ENCODE measurements around the gene NANS.
"Not testable (repeated sequence)": the region's sequence is repeated elsewhere in the genome, so short reads cannot be mapped to it uniquely, and the experiment has no call there.

Gene NANS

DNA sequence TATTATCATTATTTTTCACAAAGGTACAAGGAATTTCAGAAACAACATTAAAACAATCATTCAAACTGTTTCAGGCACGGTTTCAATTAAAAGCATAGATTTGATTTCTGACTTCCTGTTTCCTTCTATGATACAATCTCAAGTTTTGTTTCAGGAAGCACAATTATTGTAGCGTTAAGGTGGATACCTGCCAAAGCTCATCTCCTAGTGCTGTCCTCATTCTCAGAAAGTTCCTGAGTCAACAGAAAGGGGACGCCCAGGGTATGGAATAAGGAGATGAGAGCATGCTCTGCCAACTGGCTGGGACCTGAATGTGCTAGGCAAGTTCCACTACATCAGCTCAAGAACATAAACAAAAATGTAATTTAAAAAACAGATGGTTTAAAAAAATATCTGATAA lies 64.5 kb downstream of the NANS start:
- in situ Hi-C loops (cut with HindIII; ENCODE audit: low sequenced_read_pairs), result loop anchor here (10.0 kb wide), 1 partner anchor 164 kb away; no protein-coding TSS in a partner anchor
- TF ChIP-seq, protein P1, sequence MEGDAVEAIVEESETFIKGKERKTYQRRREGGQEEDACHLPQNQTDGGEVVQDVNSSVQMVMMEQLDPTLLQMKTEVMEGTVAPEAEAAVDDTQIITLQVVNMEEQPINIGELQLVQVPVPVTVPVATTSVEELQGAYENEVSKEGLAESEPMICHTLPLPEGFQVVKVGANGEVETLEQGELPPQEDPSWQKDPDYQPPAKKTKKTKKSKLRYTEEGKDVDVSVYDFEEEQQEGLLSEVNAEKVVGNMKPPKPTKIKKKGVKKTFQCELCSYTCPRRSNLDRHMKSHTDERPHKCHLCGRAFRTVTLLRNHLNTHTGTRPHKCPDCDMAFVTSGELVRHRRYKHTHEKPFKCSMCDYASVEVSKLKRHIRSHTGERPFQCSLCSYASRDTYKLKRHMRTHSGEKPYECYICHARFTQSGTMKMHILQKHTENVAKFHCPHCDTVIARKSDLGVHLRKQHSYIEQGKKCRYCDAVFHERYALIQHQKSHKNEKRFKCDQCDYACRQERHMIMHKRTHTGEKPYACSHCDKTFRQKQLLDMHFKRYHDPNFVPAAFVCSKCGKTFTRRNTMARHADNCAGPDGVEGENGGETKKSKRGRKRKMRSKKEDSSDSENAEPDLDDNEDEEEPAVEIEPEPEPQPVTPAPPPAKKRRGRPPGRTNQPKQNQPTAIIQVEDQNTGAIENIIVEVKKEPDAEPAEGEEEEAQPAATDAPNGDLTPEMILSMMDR (IDR thresholded peaks at IDR 0.05; ENCODE audit: low read depth, low read length, missing control alignments), result no peak
- DNase-seq (ENCODE audit: low read depth), result no peak
- H3K4me3 ChIP-seq (ENCODE audit: low read depth, low read length), result no peak overlapping the region

DNA sequence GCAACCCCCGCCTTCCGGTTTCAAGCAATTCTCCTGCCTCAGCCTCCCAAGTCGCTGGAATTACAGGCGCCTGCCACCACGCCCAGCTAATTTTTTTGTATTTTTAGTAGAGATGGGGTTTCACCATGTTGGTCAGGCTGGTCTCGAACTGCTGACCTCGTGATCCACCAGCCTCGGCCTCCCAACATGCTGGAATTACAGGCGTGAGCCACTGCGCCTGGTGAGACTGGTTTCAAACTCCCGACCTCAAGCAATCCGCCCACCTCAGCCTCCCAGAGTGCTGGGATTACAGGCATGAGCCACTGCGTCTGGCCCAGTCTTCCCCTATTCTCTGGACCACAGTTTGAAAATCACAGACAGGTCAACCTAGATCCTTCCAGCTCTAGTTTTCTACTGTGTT lies 67.6 kb downstream of the NANS start:
- in situ Hi-C loops (cut with HindIII; ENCODE audit: low sequenced_read_pairs), result loop anchor here (10.0 kb wide), 1 partner anchor 161 kb away; no protein-coding TSS in a partner anchor

DNA sequence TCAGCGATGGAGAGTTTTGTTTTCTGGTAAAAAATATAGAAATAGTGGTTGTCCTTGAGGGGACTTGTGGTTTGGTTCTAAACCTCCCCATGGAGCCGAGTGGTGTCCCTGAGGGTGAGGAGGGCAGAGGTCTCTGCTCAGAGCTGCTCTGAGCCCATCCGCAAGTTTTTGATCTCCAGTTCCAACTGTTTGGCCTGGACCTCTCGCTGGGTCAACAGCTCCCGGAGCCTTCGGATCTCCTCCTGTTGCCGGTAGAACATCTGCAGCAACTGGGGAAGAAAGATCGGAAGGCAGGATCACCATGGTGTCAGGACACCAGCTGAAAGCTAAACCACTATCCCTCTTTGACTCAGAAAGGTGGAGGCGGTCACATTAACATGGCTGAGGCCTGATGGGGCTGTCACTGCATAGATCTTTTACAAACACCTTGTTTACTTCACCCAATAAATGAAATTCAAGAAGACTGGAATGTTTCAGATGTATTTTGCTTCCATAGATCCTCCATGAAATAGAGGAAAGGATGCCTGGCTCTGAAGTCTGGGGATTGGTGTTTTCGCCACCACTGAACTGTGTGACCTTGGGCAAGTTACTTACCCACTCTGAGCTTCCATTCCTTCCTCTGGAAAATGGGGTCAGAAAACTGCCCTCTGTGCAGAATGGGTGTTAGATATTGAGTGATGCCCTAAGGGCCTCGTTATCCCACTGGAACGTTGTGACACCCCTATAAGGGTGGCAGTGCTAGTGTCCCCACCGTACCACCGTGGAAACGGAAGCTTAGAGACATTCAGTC lies 68.3 kb downstream of the NANS start:
- in situ Hi-C loops (cut with HindIII; ENCODE audit: low sequenced_read_pairs), result loop anchor here (10.0 kb wide), 1 partner anchor 160 kb away; no protein-coding TSS in a partner anchor
- DNase-seq (ENCODE audit: low read depth), result no peak
- H3K4me3 ChIP-seq (ENCODE audit: low read depth, low read length), result no peak overlapping the region
- TF ChIP-seq, protein P1 (IDR thresholded peaks at IDR 0.05; ENCODE audit: low read depth, low read length, missing control alignments), result no peak

More for the DNA sequence above, 67.6 kb downstream of the NANS start:
- not testable (repeated sequence) for H3K4me3 ChIP-seq (ENCODE audit: low read depth, low read length); DNase-seq (ENCODE audit: low read depth)

DNA sequence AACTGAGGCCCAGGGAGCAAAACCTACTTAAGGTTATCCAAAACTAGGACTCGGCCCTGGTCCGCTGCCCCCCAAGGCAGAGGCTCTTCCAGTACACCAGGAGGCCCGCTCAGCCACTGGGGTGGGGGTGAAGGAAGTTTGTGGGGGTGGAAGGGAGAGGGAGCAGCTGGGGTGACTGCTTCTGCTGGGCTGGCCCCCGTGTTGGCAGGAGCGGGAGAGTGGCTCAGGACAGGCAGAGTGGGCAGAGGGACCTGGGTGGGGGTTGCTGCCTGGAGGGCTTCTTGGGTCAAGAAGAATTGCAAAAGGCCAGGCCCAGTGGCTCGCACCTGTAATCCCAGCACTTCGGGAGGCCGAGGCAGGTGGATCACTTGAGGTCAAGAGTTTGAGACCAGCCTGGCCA lies 70.7 kb downstream of the NANS start:
- in situ Hi-C loops (cut with HindIII; ENCODE audit: low sequenced_read_pairs), result loop anchor here (10.0 kb wide), 1 partner anchor 158 kb away; no protein-coding TSS in a partner anchor
- TF ChIP-seq, protein P1 (IDR thresholded peaks at IDR 0.05; ENCODE audit: low read depth, low read length, missing control alignments), result no peak
- no peak for DNase-seq (ENCODE audit: low read depth)
- H3K4me3 ChIP-seq (ENCODE audit: low read depth, low read length), result no peak overlapping the region

DNA sequence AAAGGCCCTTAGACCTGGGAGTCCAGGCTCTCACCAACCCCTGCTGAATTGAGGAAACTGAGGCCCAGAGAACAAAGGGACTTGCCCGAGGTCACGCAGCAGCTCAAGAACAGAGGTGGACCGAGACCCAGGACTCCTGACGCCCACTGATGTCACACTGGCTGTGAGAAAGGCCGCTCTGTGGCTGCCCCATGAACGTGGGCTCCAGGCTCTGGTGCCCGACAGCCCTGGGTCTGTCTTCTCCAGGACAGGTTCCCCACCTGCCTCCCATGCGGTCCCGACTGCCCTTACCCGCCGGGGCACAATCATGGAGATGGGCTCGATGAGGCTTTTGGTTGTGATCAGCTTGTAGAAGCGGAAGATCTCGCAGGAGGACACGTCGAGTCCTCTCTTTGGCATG lies 71.8 kb downstream of the NANS start:
- in situ Hi-C loops (cut with HindIII; ENCODE audit: low sequenced_read_pairs), result loop anchor here (10.0 kb wide), 1 partner anchor 156 kb away; no protein-coding TSS in a partner anchor
- H3K4me3 ChIP-seq (ENCODE audit: low read depth, low read length), result no peak overlapping the region
- no peak for DNase-seq (ENCODE audit: low read depth)
- TF ChIP-seq, protein P1 (IDR thresholded peaks at IDR 0.05; ENCODE audit: low read depth, low read length, missing control alignments), result no peak

DNA sequence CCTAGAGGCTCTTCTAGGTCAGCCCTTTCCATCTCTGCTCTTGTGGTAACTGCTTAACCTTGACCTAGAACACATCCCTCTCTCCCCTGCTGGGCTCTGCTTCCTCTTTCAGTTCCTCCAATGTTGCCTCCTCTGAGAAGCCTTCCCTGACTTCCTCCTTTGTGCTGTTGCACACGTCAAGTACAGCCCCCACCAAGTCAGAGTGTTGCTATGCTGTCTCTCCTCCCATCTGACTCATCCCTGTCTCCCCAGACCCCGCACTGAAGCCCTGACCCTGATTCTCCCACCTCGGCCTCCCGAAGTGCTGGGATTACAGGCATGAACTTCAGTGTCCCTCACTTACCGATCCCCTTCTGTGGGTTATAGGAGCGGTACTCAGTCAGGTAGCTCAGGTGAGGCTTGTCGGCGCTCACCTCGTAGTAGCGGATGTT lies 72.9 kb downstream of the NANS start:
- no peak for DNase-seq (ENCODE audit: low read depth)
- in situ Hi-C loops (cut with HindIII; ENCODE audit: low sequenced_read_pairs), result loop anchor here (10.0 kb wide), 1 partner anchor 155 kb away; no protein-coding TSS in a partner anchor
- no peak overlapping the region for H3K4me3 ChIP-seq (ENCODE audit: low read depth, low read length)
- TF ChIP-seq, protein P1 (IDR thresholded peaks at IDR 0.05; ENCODE audit: low read depth, low read length, missing control alignments), result no peak

DNA sequence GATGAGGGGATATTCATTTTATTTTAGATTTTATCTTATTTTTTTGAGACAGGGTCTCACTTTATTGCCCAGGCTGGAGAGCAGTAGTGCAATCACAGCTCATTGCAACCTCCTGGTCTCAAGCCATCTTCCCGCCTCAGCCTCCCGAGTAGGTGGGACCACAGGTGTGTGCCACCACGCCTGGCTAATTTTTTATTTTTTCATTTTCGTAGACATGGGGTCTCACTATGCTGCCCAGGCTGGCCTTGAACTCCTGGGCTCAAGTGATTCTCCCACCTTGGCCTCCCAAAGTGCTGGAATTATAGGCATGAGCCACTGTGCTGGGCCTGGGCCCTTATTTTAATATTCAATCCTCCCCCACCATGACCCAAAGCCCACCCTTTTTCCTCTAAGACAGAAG lies 73.5 kb downstream of the NANS start:
- in situ Hi-C loops (cut with HindIII; ENCODE audit: low sequenced_read_pairs), result not testable (repeated sequence)

More for the DNA sequence above, 73.5 kb downstream of the NANS start:
- DNase-seq (ENCODE audit: low read depth); H3K4me3 ChIP-seq (ENCODE audit: low read depth, low read length): not testable (repeated sequence)

All from astrocyte of the cerebellum (primary cell).